GM19372 (cell line): ENCODE measurements around the gene GABRP.
"Not testable (repeated sequence)": the region's sequence is repeated elsewhere in the genome, so short reads cannot be mapped to it uniquely, and the experiment has no call there.

Source experiments
- ATAC-seq: cut with Tn5 transposase; IDR thresholded peaks from one replicate; pipeline ENCODE4 v1.9.1; 2021; ENCODE audit warnings: mild to moderate bottlenecking, low read depth, moderate library complexity; ENCODE audit not compliant: unreplicated experiment

Gene GABRP

GRCh38 chr5:170788626-170789304, 5.2 kb downstream of the GABRP start:
- ATAC-seq: no peak

DNA sequence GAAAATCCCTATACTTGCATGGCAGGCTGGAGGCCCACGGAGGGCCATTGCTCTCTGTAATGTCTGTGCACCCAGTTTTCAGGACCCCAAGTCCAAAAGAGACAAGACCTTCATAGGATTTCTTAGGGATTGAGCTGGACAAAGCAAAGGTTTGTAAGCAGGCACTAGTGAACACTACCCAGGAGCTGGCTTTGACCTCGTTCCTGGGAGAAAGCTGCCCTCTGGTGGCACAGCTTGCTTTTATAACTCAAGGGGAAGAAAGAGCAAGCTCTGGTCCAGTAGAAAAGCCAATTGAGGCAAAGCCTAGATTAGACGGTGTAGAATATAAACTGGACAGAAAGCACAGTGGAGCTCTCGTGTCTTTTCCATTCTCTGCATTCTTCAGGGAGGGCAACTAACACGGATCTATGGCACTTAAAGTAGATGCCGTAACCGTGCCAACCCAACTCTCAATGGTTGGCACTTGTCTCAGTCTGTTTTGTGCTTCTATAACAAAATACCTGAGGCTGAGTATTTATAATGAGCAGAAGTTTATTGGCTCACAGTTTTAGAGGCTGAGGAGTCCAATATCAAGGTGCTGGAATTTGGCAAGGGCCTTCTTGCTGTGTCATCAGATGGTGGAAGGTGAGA, 7.9 kb downstream of the GABRP start:
- no peak for ATAC-seq

DNA sequence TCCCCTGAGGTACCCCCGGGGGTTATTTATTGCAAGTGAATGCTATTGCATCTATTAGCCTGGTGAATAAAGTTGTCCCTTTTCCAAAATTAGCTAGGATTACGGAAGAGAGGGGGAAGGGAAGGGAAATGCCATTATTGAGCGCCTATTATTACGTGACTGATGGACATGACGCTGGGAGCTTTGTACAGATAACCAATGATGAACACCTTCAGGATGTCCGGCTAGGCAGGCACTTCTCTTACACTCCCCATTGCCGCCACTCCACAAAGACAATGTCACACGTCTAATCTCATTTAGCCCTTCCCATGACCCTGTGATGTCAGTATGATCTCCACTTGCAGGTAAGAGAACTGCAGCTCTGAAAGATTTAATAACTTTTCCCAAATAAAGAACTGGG, 9.4 kb downstream of the GABRP start:
- no peak for ATAC-seq

- no peak for ATAC-seq
Observed at GRCh38 chr5:170795154-170795553, 11.6 kb downstream of the GABRP start.

DNA sequence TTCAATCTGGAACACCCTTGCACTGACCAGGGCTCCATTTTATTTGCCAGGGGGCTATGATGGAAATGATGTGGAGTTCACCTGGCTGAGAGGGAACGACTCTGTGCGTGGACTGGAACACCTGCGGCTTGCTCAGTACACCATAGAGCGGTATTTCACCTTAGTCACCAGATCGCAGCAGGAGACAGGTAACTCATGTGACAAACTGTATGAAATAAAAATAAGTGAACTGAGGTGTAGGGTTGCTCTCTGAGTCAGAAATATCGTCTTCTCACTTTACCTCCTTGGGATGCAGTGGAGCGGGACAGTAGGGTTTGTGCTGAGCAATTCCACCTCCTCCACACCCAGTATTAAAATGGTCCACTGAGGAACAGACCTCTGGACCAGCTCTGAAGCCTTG, 22.1 kb downstream of the GABRP start:
- no peak for ATAC-seq

DNA sequence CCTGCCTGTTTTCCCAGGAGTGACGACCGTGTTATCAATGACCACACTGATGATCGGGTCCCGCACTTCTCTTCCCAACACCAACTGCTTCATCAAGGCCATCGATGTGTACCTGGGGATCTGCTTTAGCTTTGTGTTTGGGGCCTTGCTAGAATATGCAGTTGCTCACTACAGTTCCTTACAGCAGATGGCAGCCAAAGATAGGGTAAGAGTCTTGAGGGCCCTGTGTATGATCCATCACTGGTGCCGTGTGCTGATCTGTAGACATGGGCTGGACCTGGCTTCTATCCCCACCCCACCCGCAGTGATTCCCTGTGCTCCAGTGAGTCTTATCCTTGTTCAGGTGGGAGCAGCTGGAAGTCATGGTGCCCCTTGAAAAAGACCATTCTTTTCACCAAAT, 26.0 kb downstream of the GABRP start:
- no peak for ATAC-seq

DNA sequence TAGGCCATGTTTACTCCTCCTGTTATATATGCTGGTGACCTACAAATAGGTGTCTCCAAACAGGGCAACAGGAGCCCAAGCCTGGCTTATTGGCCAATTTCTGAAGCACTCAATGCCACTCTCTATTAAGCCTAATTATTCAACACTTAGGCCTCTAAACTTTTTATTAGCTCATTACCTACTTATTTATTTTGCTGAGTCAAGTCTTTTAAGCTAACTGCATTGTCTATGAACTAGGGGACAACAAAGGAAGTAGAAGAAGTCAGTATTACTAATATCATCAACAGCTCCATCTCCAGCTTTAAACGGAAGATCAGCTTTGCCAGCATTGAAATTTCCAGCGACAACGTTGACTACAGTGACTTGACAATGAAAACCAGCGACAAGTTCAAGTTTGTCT, 28.2 kb downstream of the GABRP start:
- ATAC-seq: no peak

GRCh38 chr5:170813231-170813630, 29.7 kb downstream of the GABRP start:
- no peak for ATAC-seq

GRCh38 chr5:170817195-170817594, 33.7 kb downstream of the GABRP start:
- ATAC-seq: no peak

DNA sequence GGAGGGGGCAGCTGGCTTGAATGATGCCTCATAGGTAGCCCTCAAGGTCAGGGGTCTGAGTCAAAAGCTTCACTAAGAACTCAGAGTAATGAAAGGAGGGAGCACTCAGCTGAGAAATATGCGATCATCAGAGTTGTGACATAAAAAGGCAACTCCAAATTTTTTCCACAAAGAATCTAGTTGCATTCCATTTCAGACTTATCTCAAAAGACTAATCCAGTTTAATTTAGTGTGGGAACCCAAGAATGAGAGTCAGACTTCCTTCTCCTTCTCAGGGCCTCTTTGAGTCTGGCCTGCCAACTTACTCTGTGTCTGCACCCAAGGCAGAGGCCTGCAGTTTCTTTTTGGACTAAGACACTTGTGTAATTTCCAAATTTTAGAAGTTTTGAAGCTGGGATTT, 34.7 kb downstream of the GABRP start:
- ATAC-seq: no peak

GRCh38 chr5:170819824-170820223, 36.3 kb downstream of the GABRP start:
- no peak for ATAC-seq

GRCh38 chr5:170821257-170821800, 37.8 kb downstream of the GABRP start:
- no peak for ATAC-seq

DNA sequence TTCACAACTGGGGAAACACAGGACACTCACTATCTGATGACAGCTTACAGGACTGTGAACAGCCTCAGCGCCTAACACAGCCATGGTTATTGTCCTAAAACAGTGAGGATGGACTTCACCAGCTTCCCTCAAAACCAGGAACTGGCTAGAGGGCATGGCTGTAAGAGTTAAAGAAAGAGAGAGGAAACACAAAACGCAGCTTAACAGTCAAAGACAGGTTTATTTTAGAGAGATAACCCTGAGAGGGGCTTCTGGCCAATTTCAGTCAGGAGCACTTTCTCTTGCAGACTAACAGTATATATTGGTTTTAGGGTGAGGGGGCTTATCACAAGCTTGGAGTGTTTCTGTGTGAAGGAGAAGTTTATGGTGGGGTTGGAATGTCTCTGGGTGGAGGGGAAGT, 42.6 kb downstream of the GABRP start:
- no peak for ATAC-seq

GRCh38 chr5:170832241-170832640, 48.7 kb downstream of the GABRP start:
- no peak for ATAC-seq

DNA sequence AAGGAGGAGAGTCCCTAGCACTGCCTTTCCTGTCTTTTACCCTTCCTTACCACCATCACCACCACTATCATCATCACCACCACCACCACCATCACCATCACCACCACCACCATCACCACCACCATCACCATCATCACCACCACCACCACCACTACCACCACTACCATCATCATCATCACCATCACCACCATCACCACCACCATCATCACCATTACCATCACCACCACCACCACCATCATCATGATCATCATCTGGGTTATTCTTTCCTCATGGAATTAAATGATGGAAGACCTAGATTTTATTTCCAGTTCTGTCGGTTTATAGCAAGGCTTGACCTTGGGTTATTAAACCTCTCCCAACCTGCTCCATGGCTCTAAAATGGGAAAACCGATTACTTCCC, 50.5 kb downstream of the GABRP start:
- not testable (repeated sequence) for ATAC-seq

GRCh38 chr5:170836226-170836625, 52.7 kb downstream of the GABRP start:
- ATAC-seq: no peak

DNA sequence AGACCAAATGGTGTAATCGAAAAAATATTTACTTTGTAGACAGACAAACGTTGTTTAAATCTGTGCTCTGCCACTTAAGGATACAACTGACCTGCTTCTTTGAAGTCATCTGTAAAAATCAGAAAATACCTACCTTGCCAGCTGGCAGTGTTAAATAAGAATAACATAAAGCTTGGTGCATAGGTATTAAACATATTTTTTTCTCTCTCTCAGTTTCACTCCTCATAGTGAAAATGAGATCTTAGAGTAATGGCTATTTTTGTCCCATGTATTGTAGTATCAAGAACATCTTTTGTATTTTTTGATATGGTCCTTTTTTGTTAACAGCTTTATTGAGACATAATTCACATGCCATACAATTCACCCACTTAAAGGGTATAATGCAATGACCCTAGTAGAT, 60.3 kb downstream of the GABRP start:
- no peak for ATAC-seq

- ATAC-seq: no peak
Observed at GRCh38 chr5:170844651-170845050, 61.1 kb downstream of the GABRP start.

DNA sequence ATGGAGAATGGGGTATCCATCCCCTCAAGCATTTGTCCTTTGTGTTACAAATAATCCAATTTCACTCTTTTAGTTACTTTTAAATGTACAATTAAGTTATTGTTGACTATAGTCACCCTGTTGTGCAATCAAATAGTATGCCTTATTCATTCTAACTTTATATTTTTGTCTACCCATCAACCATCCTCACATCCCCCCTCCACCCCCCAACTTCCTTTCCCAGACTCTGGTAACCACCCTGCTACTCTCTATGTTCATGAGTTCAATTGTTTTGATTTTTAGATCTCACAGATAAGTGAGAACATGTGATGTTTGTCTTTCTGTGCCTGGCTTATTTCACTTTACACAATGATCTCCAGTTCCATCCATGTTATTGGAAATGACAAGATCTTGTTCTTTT, 62.9 kb downstream of the GABRP start:
- no peak for ATAC-seq

DNA sequence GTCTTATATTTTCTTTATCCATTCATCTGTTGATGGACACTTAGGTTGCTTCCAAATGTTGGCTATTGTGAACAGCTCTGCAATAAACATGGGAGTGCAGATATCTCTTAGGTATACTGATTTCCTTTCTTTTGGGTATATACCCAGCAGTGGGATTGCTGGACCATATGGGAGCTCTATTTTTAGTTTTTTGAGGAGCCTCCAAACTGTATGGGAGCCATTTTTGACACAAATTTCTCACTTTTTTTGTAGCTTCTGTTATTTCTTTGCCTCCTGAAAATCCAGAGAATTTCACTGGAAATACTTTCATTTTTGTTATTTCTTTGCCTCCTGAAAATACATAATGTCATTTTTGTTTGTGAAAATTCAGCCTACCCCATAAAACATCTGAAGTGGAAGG, 63.3 kb downstream of the GABRP start:
- no peak for ATAC-seq

DNA sequence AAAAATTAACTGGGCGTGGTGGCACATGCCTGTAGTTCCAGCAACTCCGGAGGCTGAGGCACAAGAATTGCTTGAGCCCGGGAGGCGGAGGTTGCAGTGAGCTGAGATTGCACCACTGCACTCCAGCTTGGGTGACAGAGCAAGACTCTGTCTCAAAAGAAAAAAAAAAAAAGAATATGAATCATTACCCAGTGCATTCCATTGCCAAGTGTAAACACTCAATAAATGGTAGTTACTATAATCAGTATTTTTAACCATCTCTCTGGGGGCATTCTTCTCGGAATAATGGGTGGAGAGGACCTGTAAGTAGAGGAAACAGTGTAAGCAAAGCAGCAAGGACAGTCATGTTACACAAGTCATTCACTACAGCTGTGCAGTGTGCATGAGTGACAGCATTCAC, 64.5 kb downstream of the GABRP start:
- no peak for ATAC-seq

GRCh38 chr5:170849374-170849773, 65.8 kb downstream of the GABRP start:
- ATAC-seq: no peak
